Body of pancreas (tissue), 4 donors: ENCODE results near the gene COQ10A.

ENCODE experiments used
- POLR2A ChIP-seq, 3 donors: fragments of 450-650 bp; IDR thresholded peaks; one replicate each; pipeline ENCODE4 v1.6.1; 2016; ENCODE audit warnings: antibody characterized with exemption in 3 of 3, mild to moderate bottlenecking in 2 of 3
- TF ChIP-seq, protein P1 (sequence below), 7 experiments: fragments of 450-650 bp in 4 of 7; fragments of 200-600 bp in 3 of 7; sonication (generic) in 3 of 7; IDR thresholded peaks; one replicate each; pipeline ENCODE4 v1.5.1; 2016 to 2019; ENCODE audit warnings: antibody characterized with exemption in 7 of 7

DNA sequence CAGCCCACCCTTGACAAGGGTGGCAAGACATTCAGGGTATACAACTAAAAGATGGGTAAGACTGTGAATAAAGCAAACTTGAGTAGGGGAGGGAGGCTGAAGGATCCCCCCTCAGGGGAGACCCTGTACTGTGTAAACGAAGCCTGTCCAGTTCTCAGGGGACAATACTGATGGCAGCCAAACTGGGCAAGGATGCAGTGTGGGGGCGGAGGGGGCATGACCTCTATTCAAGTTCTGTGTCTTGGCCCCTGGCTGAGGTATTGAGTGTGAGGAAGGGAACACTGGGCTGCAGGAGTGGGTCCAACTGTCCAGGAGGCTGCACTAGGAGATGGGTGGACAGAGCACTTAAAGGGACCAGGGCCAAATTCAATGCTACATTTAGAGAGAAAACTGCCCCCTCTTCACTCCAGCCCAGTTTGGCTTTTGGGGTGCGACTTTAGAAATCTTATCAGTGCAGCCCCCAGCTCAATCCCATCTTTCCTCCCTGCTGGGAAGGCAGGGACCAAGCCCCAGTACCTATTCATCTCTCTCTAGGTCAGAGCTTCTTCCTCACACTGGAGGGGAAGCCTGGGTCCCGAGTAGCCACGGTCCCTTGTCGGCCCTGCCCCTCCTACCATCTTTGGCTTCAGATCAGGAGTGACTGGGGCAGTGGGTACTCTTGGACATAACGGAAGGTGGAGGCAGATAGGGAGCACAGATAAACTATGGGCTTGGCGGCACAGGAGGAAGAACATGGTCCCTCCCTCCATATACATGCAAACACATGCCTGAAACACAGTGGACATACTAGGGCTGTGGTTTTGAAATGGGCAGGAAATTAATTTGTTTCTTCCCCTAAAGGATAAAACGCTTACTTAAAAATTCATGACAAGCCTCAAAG is 25.1 kb upstream of the COQ10A start:
- TF ChIP-seq, protein P1, sequence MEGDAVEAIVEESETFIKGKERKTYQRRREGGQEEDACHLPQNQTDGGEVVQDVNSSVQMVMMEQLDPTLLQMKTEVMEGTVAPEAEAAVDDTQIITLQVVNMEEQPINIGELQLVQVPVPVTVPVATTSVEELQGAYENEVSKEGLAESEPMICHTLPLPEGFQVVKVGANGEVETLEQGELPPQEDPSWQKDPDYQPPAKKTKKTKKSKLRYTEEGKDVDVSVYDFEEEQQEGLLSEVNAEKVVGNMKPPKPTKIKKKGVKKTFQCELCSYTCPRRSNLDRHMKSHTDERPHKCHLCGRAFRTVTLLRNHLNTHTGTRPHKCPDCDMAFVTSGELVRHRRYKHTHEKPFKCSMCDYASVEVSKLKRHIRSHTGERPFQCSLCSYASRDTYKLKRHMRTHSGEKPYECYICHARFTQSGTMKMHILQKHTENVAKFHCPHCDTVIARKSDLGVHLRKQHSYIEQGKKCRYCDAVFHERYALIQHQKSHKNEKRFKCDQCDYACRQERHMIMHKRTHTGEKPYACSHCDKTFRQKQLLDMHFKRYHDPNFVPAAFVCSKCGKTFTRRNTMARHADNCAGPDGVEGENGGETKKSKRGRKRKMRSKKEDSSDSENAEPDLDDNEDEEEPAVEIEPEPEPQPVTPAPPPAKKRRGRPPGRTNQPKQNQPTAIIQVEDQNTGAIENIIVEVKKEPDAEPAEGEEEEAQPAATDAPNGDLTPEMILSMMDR (IDR thresholded peaks at IDR 0.05): no peak
- TF ChIP-seq POLR2A (IDR thresholded peaks at IDR 0.05): no peak
